Panc1 (cell line): ENCODE results near the gene EMILIN2. TPM values are rescaled to one million over a fixed set of nuclear protein-coding genes. Genes with fewer than 3 reads are reported as not detected.

ENCODE experiments used
- ATAC-seq: fragments of 200-7000 bp; cut with Tn5 transposase; 2 replicates; pipeline ENCODE4 v1.9.1; 2020; ENCODE audit warnings: mild to moderate bottlenecking, moderate library complexity
- BruUV-seq: library from RNA; stranded (reverse); fragments of 400-500 nt; replicated peaks from 2 replicates; lab custom pipeline; 2021; lab: Mats Ljungman, UMichigan
- CTCF ChIA-PET: fragments of 300-600 bp; sonication (Branson Sonifier 250); formaldehyde crosslinking; loops from one replicate; lab custom pipeline; 2022; ENCODE audit warnings: antibody characterized with exemption; lab: Charles Lee
- POLR2A ChIA-PET: fragments of 300-600 bp; sonication (Branson Sonifier 250); formaldehyde crosslinking; loops from one replicate; lab custom pipeline; 2022; ENCODE audit warnings: antibody characterized with exemption; lab: Charles Lee
- DNase-seq: peaks from one replicate; pipeline ENCODE4 v3.0.0-alpha.2; 2010; ENCODE audit warnings: low read depth, low spot score
- H3K27ac ChIP-seq: 2 replicates; pipeline ENCODE4 v1.5.1; 2011; ENCODE audit warnings: mild to moderate bottlenecking, low read length, inconsistent platforms
- H3K27me3 ChIP-seq: fragments of 200-500 bp; sonication (Bioruptor generic); 2 replicates; pipeline ENCODE4 v1.6.0; 2014; ENCODE audit warnings: low read length, inconsistent platforms; ENCODE audit not compliant: control insufficient read depth, insufficient read depth
- H3K36me3 ChIP-seq: fragments of 200-500 bp; sonication (Bioruptor generic); 2 replicates; pipeline ENCODE4 v1.5.1; 2014; ENCODE audit warnings: inconsistent platforms, mild to moderate bottlenecking, low read length, moderate library complexity; ENCODE audit not compliant: control insufficient read depth, insufficient read depth
- H3K4me1 ChIP-seq: 2 replicates; pipeline ENCODE4 v1.5.1; 2011; ENCODE audit warnings: inconsistent platforms, mild to moderate bottlenecking, low read length, moderate library complexity; ENCODE audit not compliant: control insufficient read depth, insufficient read depth
- H3K4me3 ChIP-seq, 2 experiments: 2 replicates each; pipeline ENCODE4 v1.5.1; 2011 to 2012; ENCODE audit warnings: low read depth in 2 of 2, low read length in 2 of 2, mild to moderate bottlenecking in 2 of 2, inconsistent platforms in 1 of 2, moderate library complexity in 1 of 2
- H3K9me3 ChIP-seq: fragments of 200-500 bp; sonication (Bioruptor generic); 2 replicates; pipeline ENCODE4 v1.5.1; 2014; ENCODE audit warnings: low read depth, mild to moderate bottlenecking, inconsistent platforms, low read length, moderate library complexity; ENCODE audit not compliant: control insufficient read depth, insufficient read depth
- CTCF ChIP-seq: fragments of 450-650 bp; IDR thresholded peaks from 2 replicates; pipeline ENCODE4 v1.5.1; 2017; ENCODE audit warnings: mild to moderate bottlenecking
- POLR2AphosphoS5 ChIP-seq: IDR thresholded peaks from 2 replicates; pipeline ENCODE4 v1.6.1; 2012; ENCODE audit warnings: mild to moderate bottlenecking, low read depth, low read length, moderate library complexity
- REST ChIP-seq, 2 experiments: IDR thresholded peaks; 2 replicates each; pipeline ENCODE4 v1.6.1; 2011 to 2012; ENCODE audit warnings: low read depth in 2 of 2, control low read depth in 1 of 2, low read length in 1 of 2, mild to moderate bottlenecking in 1 of 2, moderate library complexity in 1 of 2; ENCODE audit not compliant: insufficient read depth in 1 of 2
- SIN3A ChIP-seq: IDR thresholded peaks from 2 replicates; pipeline ENCODE4 v1.6.1; 2012; ENCODE audit warnings: low read depth, mild to moderate bottlenecking, low read length, moderate library complexity, borderline replicate concordance; ENCODE audit not compliant: insufficient read depth
- TCF7L2 ChIP-seq: IDR thresholded peaks from 2 replicates; pipeline ENCODE4 v1.6.1; 2011; ENCODE audit warnings: mild to moderate bottlenecking, low read depth, low read length, inconsistent platforms
- in situ Hi-C: cut with HindIII; loops from 2 replicates; pipeline ENCODE4 v1.10.0; 2016; ENCODE audit warnings: low sequenced_read_pairs, low pct_unique_long_range_greater_than_20kb
- intact Hi-C: fragments of 100-400 bp; cut with micrococcal nuclease; formaldehyde crosslinking; loops from one replicate; pipeline ENCODE4 v1.10.0; 2022; ENCODE audit not compliant: unreplicated experiment
- total RNA-seq: library from RNA; stranded (reverse); gene quantifications from one replicate; pipeline ENCODE4 v1.2.1, GENCODE V29; 2021; ENCODE audit not compliant: unreplicated experiment

Gene EMILIN2
- total RNA-seq, 1 experiment from 2014 or later: 18.3 TPM

GRCh38 chr18:2884706-2885285 is 38.0 kb downstream of the EMILIN2 start:
- Histone ChIP-seq H3K4me3 (no peak overlapping the region), H3K4me1 (no peaks in the 10 kb centered on the region), H3K27ac (no peak overlapping the region), H3K27me3 (no peaks in the 10 kb centered on the region; the same call in 1 of the 2 replicates), H3K36me3 (no peaks in the 10 kb centered on the region), H3K9me3 (no peaks in the 10 kb centered on the region)
- POLR2A ChIA-PET: no interaction called here
- intact Hi-C loops (no loop called here), in situ Hi-C loops (no loop called here)
- TF ChIP-seq POLR2AphosphoS5: no peak
- no peak for TF ChIP-seq SIN3A
- ATAC-seq (no peak), DNase-seq (no peak)
- BruUV-seq: no TSS peak
- CTCF ChIA-PET: no interaction called here

GRCh38 chr18:2887470-2887869 is 40.7 kb downstream of the EMILIN2 start:
- DNase-seq: no peak
- Histone ChIP-seq H3K9me3 (no peaks in the 10 kb centered on the region), H3K4me3 (no peak overlapping the region), H3K27ac (no peak overlapping the region), H3K36me3 (no peaks in the 10 kb centered on the region), H3K27me3 (peaks cover 3% of the 10 kb centered on the region; the same call in 1 of the 2 replicates), H3K4me1 (no peaks in the 10 kb centered on the region)
- TF ChIP-seq CTCF: no peak
- BruUV-seq: no TSS peak
- intact Hi-C loops: no loop called here
- ATAC-seq: no peak
- in situ Hi-C loops: no loop called here
- POLR2A ChIA-PET: no interaction called here
- CTCF ChIA-PET: no interaction called here

DNA sequence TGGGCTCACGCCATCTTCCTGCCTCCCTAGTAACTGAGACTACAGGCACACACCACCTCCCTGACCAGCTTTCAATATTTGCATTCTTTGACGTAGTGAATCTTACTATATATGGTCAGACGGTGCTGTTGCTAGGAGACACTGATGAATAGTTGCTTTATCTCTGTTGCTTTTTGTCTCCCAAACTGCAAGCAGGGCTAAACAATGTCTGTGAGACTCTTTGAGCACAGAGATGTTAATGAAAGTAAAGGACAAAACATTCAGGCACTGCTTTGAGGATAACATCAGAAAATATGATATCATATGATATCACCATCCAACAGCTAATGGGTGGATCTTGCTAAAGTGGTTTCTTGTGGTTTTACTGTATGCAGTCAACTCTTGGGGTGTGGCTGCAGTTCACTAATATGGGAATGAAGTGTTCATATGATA is 43.0 kb downstream of the EMILIN2 start:
- ATAC-seq: no peak
- H3K9me3 ChIP-seq: no peaks in the 10 kb centered on the region
- no peaks in the 10 kb centered on the region for H3K36me3 ChIP-seq
- DNase-seq: no peak
- H3K27ac ChIP-seq: no peak overlapping the region
- CTCF ChIA-PET: no interaction called here
- in situ Hi-C loops: no loop called here
- intact Hi-C loops: no loop called here
- H3K4me3 ChIP-seq: no peak overlapping the region
- peaks cover 3% of the 10 kb centered on the region; the same call in 1 of the 2 replicates for H3K27me3 ChIP-seq
- H3K4me1 ChIP-seq: no peaks in the 10 kb centered on the region
- no TSS peak for BruUV-seq
- TF ChIP-seq POLR2AphosphoS5 (no peak), SIN3A (no peak), CTCF (no peak), REST (IDR thresholded peaks at IDR 0.05; ENCODE audit: insufficient read depth in 1 of 2, low read depth in 2 of 2, low read length in 1 of 2) (no peak), TCF7L2 (no peak)
- POLR2A ChIA-PET: no interaction called here
